Body of pancreas (tissue), 4 donors: Measurements from ENCODE around the gene NFATC4. TPM values are rescaled to one million over a fixed set of nuclear protein-coding genes. Genes with fewer than 3 reads are reported as not detected.

Experiments
- ATAC-seq: fragments of 150-250 bp; one replicate; pipeline ENCODE4 v1.9.1; 2016
- DNase-seq, 4 donors: peaks; one replicate each; pipeline ENCODE4 v3.0.0-alpha.2; 2019
- H3K27ac ChIP-seq, 4 donors: fragments of 200-600 bp; sonication (generic); 1 replicate in 3 of 4; 2 replicates in 1 of 4; pipeline versions ENCODE4 v1.5.1 to v1.6.1; 2016 to 2019; ENCODE audit warnings: mild to moderate bottlenecking in 1 of 4, mixed read lengths in 1 of 4, moderate library complexity in 1 of 4
- H3K27me3 ChIP-seq, 2 donors: fragments of 200-600 bp; sonication (generic); one replicate each; pipeline ENCODE4 v1.6.0; 2016; ENCODE audit warnings: mild to moderate bottlenecking in 1 of 2
- H3K36me3 ChIP-seq, 2 donors: fragments of 200-600 bp; sonication (generic); replicated peaks in 1 of 2; 2 replicates each; pipeline ENCODE4 v1.5.1; 2016; ENCODE audit warnings: low read depth in 2 of 2; ENCODE audit not compliant: insufficient read depth in 1 of 2
- H3K4me1 ChIP-seq: fragments of 200-600 bp; sonication (generic); one replicate; pipeline ENCODE4 v1.6.0; 2016
- H3K4me3 ChIP-seq, 2 donors: fragments of 200-600 bp; sonication (generic); 1 replicate in 1 of 2; 2 replicates in 1 of 2; pipeline ENCODE4 v1.5.1; 2016 to 2019
- H3K9me3 ChIP-seq, 3 donors: fragments of 200-600 bp; sonication (generic); 1 replicate in 2 of 3; 2 replicates in 1 of 3; pipeline ENCODE4 v1.5.1; 2016
- CTCF ChIP-seq, 7 experiments: fragments of 450-650 bp in 4 of 7; fragments of 200-600 bp in 3 of 7; sonication (generic) in 3 of 7; IDR thresholded peaks; one replicate each; pipeline ENCODE4 v1.5.1; 2016 to 2019; ENCODE audit warnings: antibody characterized with exemption in 7 of 7
- POLR2A ChIP-seq, 3 donors: fragments of 450-650 bp; IDR thresholded peaks; one replicate each; pipeline ENCODE4 v1.6.1; 2016; ENCODE audit warnings: antibody characterized with exemption in 3 of 3, mild to moderate bottlenecking in 2 of 3
- WGBS, 2 donors: methylation state at CpG; one replicate each; pipeline ENCODE4 v1.1.5; 2017; 5-methylcytosine and 5-hydroxymethylcytosine counted together
- intact Hi-C: fragments of 100-400 bp; cut with DNase I; formaldehyde crosslinking; loops from one replicate; pipeline ENCODE4 v1.15.1; 2023
- small RNA-seq: library from RNA; depleted of rRNA; stranded (forward); fragments of <200 nt; gene quantifications from one replicate; pipeline ENCODE3, GENCODE V24; 2016
- total RNA-seq, 2 donors: library from RNA; depleted of rRNA; stranded (reverse); fragments of >200 nt; gene quantifications; one replicate each; pipeline ENCODE4 v1.1.0, GENCODE V29; 2016

NFATC4 gene
- total RNA-seq, 2 donors from 2014 or later = 11.9 to 19.8 TPM

- no peak for TF ChIP-seq POLR2A (IDR thresholded peaks at IDR 0.05)
- no peak for TF ChIP-seq CTCF (IDR thresholded peaks at IDR 0.05)
- Histone ChIP-seq H3K27me3 (no peaks in the 10 kb centered on the region), H3K9me3 (no peaks in the 10 kb centered on the region), H3K4me1 (peaks cover 74% of the 10 kb centered on the region), H3K27ac (peak overlapping the region; percentile 80 to 98 (median 93)), H3K36me3 (peaks cover 3 to 4% of the 10 kb centered on the region in 2 donors), H3K4me3 (no peak overlapping the region)
- DNase-seq (peak in 1 of 4 donors; percentile 12), ATAC-seq (no peak)
- intact Hi-C loops = no loop called here
- 60 to 66% methylated on average over 14 to 18 of the region's 18 CpGs for WGBS, 2 donors
Observed at GRCh38 chr14:24427537-24428508, 59.8 kb downstream of the NFATC4 start.

GRCh38 chr14:24428628-24429394 lies 60.8 kb downstream of the NFATC4 start:
- Histone ChIP-seq H3K4me1 (peaks cover 74% of the 10 kb centered on the region), H3K27me3 (no peaks in the 10 kb centered on the region), H3K4me3 (no peak overlapping the region), H3K36me3 (peaks cover 9 to 10% of the 10 kb centered on the region in 2 donors), H3K27ac (peak overlapping the region; percentile 91 to 98 (median 96)), H3K9me3 (no peaks in the 10 kb centered on the region)
- no peak for TF ChIP-seq POLR2A (IDR thresholded peaks at IDR 0.05)
- no peak for TF ChIP-seq CTCF (IDR thresholded peaks at IDR 0.05)
- DNase-seq (peak in 1 of 4 donors; percentile 14), ATAC-seq (no peak)
- intact Hi-C loops = no loop called here
- WGBS, 2 donors = 84% methylated on average over 10 to 18 of the region's 18 CpGs

Small RNA genes within 50 kb of the gene (small RNA-seq; reads per million reads assigned to genes)
- not detected for gene RF00026

Other genes starting within 250 kb of the NFATC4 start
- 10 to 100 TPM in 1 of 2 donors, 1 to 10 TPM in 1; 6.3 to 12.2 TPM for gene FITM1, start 237.5 kb upstream of the NFATC4 start, total RNA-seq
- gene PSME1, start 232.0 kb upstream of the NFATC4 start, total RNA-seq = 10 to 100 TPM; 78.4 to 93.7 TPM
- gene EMC9, start 226.6 kb upstream of the NFATC4 start, total RNA-seq = 10 to 100 TPM in 1 of 2 donors, 1 to 10 TPM in 1; 9.9 to 21.1 TPM
- 10 to 100 TPM; 29.3 to 30.4 TPM for gene PSME2, start 221.6 kb upstream of the NFATC4 start, total RNA-seq
- 10 to 100 TPM; 38.1 to 83.1 TPM for gene RNF31, start 220.7 kb upstream of the NFATC4 start, total RNA-seq
- gene IRF9, start 206.9 kb upstream of the NFATC4 start, total RNA-seq = 10 to 100 TPM; 12.5 to 21.5 TPM
- 1 to 10 TPM; 7.8 to 8.9 TPM for gene REC8, start 196.1 kb upstream of the NFATC4 start, total RNA-seq
- 10 to 100 TPM; 30.4 to 73.5 TPM for gene IPO4, start 179.4 kb upstream of the NFATC4 start, total RNA-seq
- gene TM9SF1, start 172.7 kb upstream of the NFATC4 start, total RNA-seq = 10 to 100 TPM; 57.9 to 59.7 TPM
- under 1 TPM in 1 of 2 donors, not detected in 1; 0.26 TPM for gene TSSK4, start 162.5 kb upstream of the NFATC4 start, total RNA-seq
- gene CHMP4A, start 154.7 kb upstream of the NFATC4 start, total RNA-seq = 10 to 100 TPM; 28.5 to 32.0 TPM
- gene MDP1, start 152.1 kb upstream of the NFATC4 start, total RNA-seq = 10 to 100 TPM in 1 of 2 donors, 1 to 10 TPM in 1; 2.0 to 18.9 TPM
- gene NEDD8, start 135.8 kb upstream of the NFATC4 start, total RNA-seq = 10 to 100 TPM; 28.7 to 77.6 TPM
- 10 to 100 TPM; 30.9 to 41.9 TPM for gene GMPR2, start 135.3 kb upstream of the NFATC4 start, total RNA-seq
- 10 to 100 TPM; 28.3 to 35.3 TPM for gene TINF2, start 125.6 kb upstream of the NFATC4 start, total RNA-seq
- gene TGM1, start 105.0 kb upstream of the NFATC4 start, total RNA-seq = 10 to 100 TPM in 1 of 2 donors, 1 to 10 TPM in 1; 2.9 to 13.8 TPM
- 10 to 100 TPM; 18.4 to 90.0 TPM for gene RABGGTA, start 96.6 kb upstream of the NFATC4 start, total RNA-seq
- 10 to 100 TPM; 18.8 to 31.4 TPM for gene DHRS1, start 68.4 kb upstream of the NFATC4 start, total RNA-seq
- gene NOP9, start 68.3 kb upstream of the NFATC4 start, total RNA-seq = 10 to 100 TPM; 10.6 to 12.2 TPM
- gene CIDEB, start 60.2 kb upstream of the NFATC4 start, total RNA-seq = 10 to 100 TPM; 19.1 to 34.0 TPM
- gene LTB4R2, start 58.0 kb upstream of the NFATC4 start, total RNA-seq = 10 to 100 TPM; 10.9 to 31.3 TPM
- 1 to 10 TPM; 3.6 to 9.1 TPM for gene LTB4R, start 56.7 kb upstream of the NFATC4 start, total RNA-seq
- 10 to 100 TPM; 10.6 to 14.8 TPM for gene ADCY4, start 33.1 kb upstream of the NFATC4 start, total RNA-seq
- gene RIPK3, start 28.2 kb upstream of the NFATC4 start, total RNA-seq = 1 to 10 TPM; 6.0 to 9.9 TPM
- 1 to 10 TPM; 7.3 to 7.5 TPM for gene NYNRIN, start 30.8 kb downstream of the NFATC4 start, total RNA-seq
- 1 to 10 TPM in 1 of 2 donors, under 1 TPM in 1; 0.33 to 4.9 TPM for gene CBLN3, start 61.5 kb downstream of the NFATC4 start, total RNA-seq
- gene KHNYN, start 61.8 kb downstream of the NFATC4 start, total RNA-seq = 10 to 100 TPM; 43.8 TPM
- 10 to 100 TPM; 34.8 to 63.6 TPM for gene SDR39U1, start 74.6 kb downstream of the NFATC4 start, total RNA-seq
- gene CMA1, start 140.1 kb downstream of the NFATC4 start, total RNA-seq = not detected
- not detected for gene CTSG, start 208.1 kb downstream of the NFATC4 start, total RNA-seq
- not detected for gene GZMH, start 241.5 kb downstream of the NFATC4 start, total RNA-seq